ENCODE results near the gene PDE8B. TPM values are rescaled to one million over a fixed set of nuclear protein-coding genes. Genes with fewer than 3 reads are reported as not detected.

The PDE8B gene
- total and polyA plus RNA-seq, 12 donors = 0.27 to 5.6 (median 1.4) TPM

GRCh38 chr5:77339337-77339890, 128.9 kb downstream of the PDE8B start:
- no peak for DNase-seq
- H3K27ac ChIP-seq = no peak overlapping the region
- 90 to 93% methylated on average over 4 of the region's 4 CpGs for WGBS, 2 donors
- peaks cover 0 to 4% (median 0%) of the 10 kb centered on the region in 9 donors for H3K4me1 ChIP-seq
- intact Hi-C loops (cut with DNase I) = no loop called here
- no peak overlapping the region for H3K4me3 ChIP-seq
- no peak for TF ChIP-seq CTCF (IDR thresholded peaks at IDR 0.05)
- H3K27me3 ChIP-seq = no peaks in the 10 kb centered on the region
- no peaks in the 10 kb centered on the region for H3K9me3 ChIP-seq
- ATAC-seq = peak in 1 of 8 donors; percentile 2
- no peaks in the 10 kb centered on the region for H3K36me3 ChIP-seq

GRCh38 chr5:77343165-77343564, 132.7 kb downstream of the PDE8B start:
- WGBS, 2 donors = 90 to 91% methylated on average over 3 of the region's 3 CpGs
- Histone ChIP-seq H3K4me3 (no peak overlapping the region), H3K27me3 (no peaks in the 10 kb centered on the region), H3K4me1 (peaks cover 0 to 4% (median 0%) of the 10 kb centered on the region in 9 donors), H3K36me3 (no peaks in the 10 kb centered on the region), H3K27ac (no peak overlapping the region), H3K9me3 (no peaks in the 10 kb centered on the region)
- DNase-seq (no peak), ATAC-seq (no peak)
- TF ChIP-seq CTCF (IDR thresholded peaks at IDR 0.05) = no peak
- intact Hi-C loops (cut with DNase I) = no loop called here

- Histone ChIP-seq H3K36me3 (no peaks in the 10 kb centered on the region), H3K4me1 (no peaks in the 10 kb centered on the region), H3K27ac (no peak overlapping the region), H3K9me3 (no peaks in the 10 kb centered on the region), H3K4me3 (no peak overlapping the region), H3K27me3 (no peaks in the 10 kb centered on the region)
- DNase-seq (no peak), ATAC-seq (no peak)
- TF ChIP-seq CTCF (IDR thresholded peaks at IDR 0.05) = no peak
- 80 to 83% methylated on average over 5 of the region's 5 CpGs for WGBS, 2 donors
- intact Hi-C loops (cut with DNase I) = no loop called here
These were observed 137.1 kb downstream of the PDE8B start for GRCh38 chr5:77347435-77348098.

GRCh38 chr5:77353251-77353650, 142.8 kb downstream of the PDE8B start:
- ATAC-seq (peak in 3 of 8 donors; percentile 46 to 79 (median 73)), DNase-seq (no peak)
- Histone ChIP-seq H3K4me3 (no peak overlapping the region), H3K27me3 (no peaks in the 10 kb centered on the region), H3K36me3 (no peaks in the 10 kb centered on the region), H3K9me3 (no peaks in the 10 kb centered on the region), H3K27ac (no peak overlapping the region), H3K4me1 (no peaks in the 10 kb centered on the region)
- TF ChIP-seq CTCF (IDR thresholded peaks at IDR 0.05) = no peak
- WGBS, 2 donors = 82 to 97% methylated on average over 4 of the region's 4 CpGs
- intact Hi-C loops (cut with DNase I) = no loop called here

Measured in heart right ventricle (tissue), 16 donors.